IMR-90 (cell line): Measurements from ENCODE around the gene SNRPB. TPM values are rescaled to one million over a fixed set of nuclear protein-coding genes. Genes with fewer than 3 reads are reported as not detected.

ENCODE experiments used
- microRNA-seq, 2 experiments: library from miRNA; stranded (forward) in 1 of 2; unstranded in 1 of 2; fragments of 10-50 nt in 1 of 2; fragments of <30 nt in 1 of 2; gene quantifications in 1 of 2; microRNA quantifications in 1 of 2; one replicate each; pipeline versions ENCODE3 to v1.1.0; 2013 to 2020; ENCODE audit not compliant: insufficient read depth in 1 of 2, insufficient read length in 1 of 2, unreplicated experiment in 1 of 2
- polyA plus RNA-seq, 3 experiments: library from polyadenylated mRNA; depleted of rRNA; stranded (reverse); fragments of >200 nt; gene quantifications; 2 replicates each; pipeline ENCODE4 v1.2.3, GENCODE V29; 2012; ENCODE audit warnings: low replicate concordance in 1 of 3
- small RNA-seq, 5 experiments: library from RNA; depleted of rRNA; stranded (forward); fragments of <200 nt; gene quantifications; one replicate each; pipeline ENCODE3, GENCODE V24; 2012
- total RNA-seq: library from RNA; depleted of rRNA; stranded (reverse); fragments of >200 nt; gene quantifications from 2 replicates; pipeline ENCODE4 v1.2.3, GENCODE V29; 2012; rRNA removed

The SNRPB gene
- total and polyA plus RNA-seq, 2 of the 4 experiments (the other 2 are of a cell fraction), result 103 to 214 TPM

Small RNA genes lying within 50 kb of the gene (microRNA-seq; reads per million reads assigned to microRNA genes)
- not detected for gene RF00019 (ENCODE audit: insufficient read depth, insufficient read length)

Small RNA genes lying within 50 kb of the gene (small RNA-seq; reads per million reads assigned to genes)
- gene RF00019, result 0 reads per million in 5 experiments

Other genes starting within 250 kb of the SNRPB start
- not detected in 2 replicates for gene TGM3, start 174.8 kb downstream of the SNRPB start, total RNA-seq
- not detected in 2 replicates for gene TGM3, start 174.8 kb downstream of the SNRPB start, polyA plus RNA-seq (2012; rRNA removed)
- not detected in 2 replicates for gene TGM6, start 89.9 kb downstream of the SNRPB start, total RNA-seq
- gene TGM6, start 89.9 kb downstream of the SNRPB start, polyA plus RNA-seq (2012; rRNA removed), result not detected in 2 replicates
- gene ZNF343, start 38.1 kb upstream of the SNRPB start, total RNA-seq, result 18.9 and 26.2 TPM in 2 replicates
- gene ZNF343, start 38.1 kb upstream of the SNRPB start, polyA plus RNA-seq (2012; rRNA removed), result 7.4 and 7.8 TPM in 2 replicates
- gene TMC2, start 65.8 kb upstream of the SNRPB start, total RNA-seq, result not detected in 2 replicates
- gene TMC2, start 65.8 kb upstream of the SNRPB start, polyA plus RNA-seq (2012; rRNA removed), result not detected in 2 replicates
- gene NOP56, start 181.8 kb upstream of the SNRPB start, total RNA-seq, result 170 and 231 TPM in 2 replicates
- 164 and 189 TPM in 2 replicates for gene NOP56, start 181.8 kb upstream of the SNRPB start, polyA plus RNA-seq (2012; rRNA removed)
- gene IDH3B, start 193.4 kb upstream of the SNRPB start, total RNA-seq, result 160 and 165 TPM in 2 replicates
- gene IDH3B, start 193.4 kb upstream of the SNRPB start, polyA plus RNA-seq (2012; rRNA removed), result 146 and 151 TPM in 2 replicates
- under 0.01 and 0.18 TPM in 2 replicates for gene EBF4, start 222.0 kb upstream of the SNRPB start, total RNA-seq
- 1.0 and 1.1 TPM in 2 replicates for gene EBF4, start 222.0 kb upstream of the SNRPB start, polyA plus RNA-seq (2012; rRNA removed)